ENCODE data around the gene SSH2.

- TF ChIP-seq CTCF (IDR thresholded peaks at IDR 0.05) = no peak
- TF ChIP-seq EZH2 (IDR thresholded peaks at IDR 0.05; ENCODE audit: borderline replicate concordance, insufficient read depth, low read depth, low read length, poor library complexity, severe bottlenecking) = no peak
Measured at GRCh38 chr17:29763273-29763672, 166.8 kb downstream of the SSH2 start.

All from B cell (primary cell).